PC-9 (cell line): Measurements from ENCODE around the gene PALLD. TPM values are rescaled to one million over a fixed set of nuclear protein-coding genes. Genes with fewer than 3 reads are reported as not detected.
A peak's percentile ranks its signal among the peaks of the same experiment; 100 is the strongest.

Experiments
- BruUV-seq: library from RNA; stranded (reverse); fragments of 400-500 nt; replicated peaks from 2 replicates; lab custom pipeline; 2021; lab: Mats Ljungman, UMichigan
- CTCF ChIA-PET: fragments of 300-600 bp; sonication (Branson Sonifier 250); formaldehyde crosslinking; loops from one replicate; lab custom pipeline; 2022; ENCODE audit warnings: antibody characterized with exemption; lab: Charles Lee
- POLR2A ChIA-PET: fragments of 300-600 bp; sonication (Branson Sonifier 250); formaldehyde crosslinking; loops from one replicate; lab custom pipeline; 2022; ENCODE audit warnings: antibody characterized with exemption; ENCODE audit not compliant: unreplicated experiment; lab: Charles Lee
- DNase-seq, 2 experiments: peaks; one replicate each; pipeline versions ENCODE4 v3.0.0 to v3.0.0-alpha.2; 2015 to 2022; ENCODE audit warnings: mixed read lengths in 1 of 2
- H2AFZ ChIP-seq: fragments of 200-600 bp; sonication (generic); 2 replicates; pipeline ENCODE4 v1.8.1; 2017; ENCODE audit warnings: antibody characterized with exemption
- H3F3A ChIP-seq: fragments of 200-600 bp; sonication (generic); 2 replicates; pipeline ENCODE4 v1.8.1; 2017; ENCODE audit warnings: antibody characterized with exemption, mild to moderate bottlenecking, low read depth; ENCODE audit not compliant: insufficient read depth
- H3K27ac ChIP-seq: fragments of 200-600 bp; sonication (generic); 2 replicates; pipeline ENCODE4 v1.6.1; 2016; ENCODE audit warnings: mixed run types
- H3K27me3 ChIP-seq: fragments of 200-600 bp; sonication (generic); 2 replicates; pipeline ENCODE4 v1.6.1; 2016; ENCODE audit warnings: low read depth, mixed run types; ENCODE audit not compliant: insufficient read depth
- H3K36me3 ChIP-seq: fragments of 200-600 bp; sonication (generic); 2 replicates; pipeline ENCODE4 v1.6.1; 2016; ENCODE audit warnings: low read depth, mixed run types
- H3K4me1 ChIP-seq: fragments of 200-600 bp; sonication (generic); replicated peaks from 2 replicates; pipeline ENCODE4 v1.6.1; 2016; ENCODE audit warnings: mixed run types; ENCODE audit not compliant: insufficient read depth
- H3K4me2 ChIP-seq: fragments of 200-600 bp; sonication (generic); 2 replicates; pipeline ENCODE4 v1.6.1; 2017; ENCODE audit warnings: mixed run types
- H3K4me3 ChIP-seq: fragments of 200-600 bp; sonication (generic); 2 replicates; pipeline ENCODE4 v1.6.1; 2016; ENCODE audit warnings: mixed run types
- H3K79me2 ChIP-seq: fragments of 200-600 bp; sonication (generic); 2 replicates; pipeline ENCODE4 v1.6.1; 2017; ENCODE audit warnings: low read depth, mixed run types
- H3K9me2 ChIP-seq: fragments of 200-600 bp; sonication (generic); 2 replicates; pipeline ENCODE4 v1.8.1; 2017; ENCODE audit warnings: mild to moderate bottlenecking; ENCODE audit not compliant: insufficient read depth
- H3K9me3 ChIP-seq: fragments of 200-600 bp; sonication (generic); 2 replicates; pipeline ENCODE4 v1.8.1; 2016; ENCODE audit warnings: low read depth; ENCODE audit not compliant: insufficient read depth
- H4K20me1 ChIP-seq: fragments of 200-600 bp; sonication (generic); 2 replicates; pipeline ENCODE4 v1.8.1; 2017; ENCODE audit not compliant: insufficient read depth
- EZH2 ChIP-seq: fragments of 200-600 bp; sonication (generic); IDR thresholded peaks from 2 replicates; pipeline ENCODE4 v1.8.0; 2017; ENCODE audit warnings: antibody characterized with exemption, low read depth
- intact Hi-C: fragments of 100-400 bp; cut with micrococcal nuclease; formaldehyde crosslinking; loops from one replicate; pipeline ENCODE4 v1.10.0; 2022; ENCODE audit not compliant: unreplicated experiment
- total RNA-seq: library from RNA; stranded (reverse); gene quantifications from 2 replicates; pipeline ENCODE4 v1.2.3, GENCODE V29; 2021
- TF ChIP-seq, protein P1 (sequence below): fragments of 200-600 bp; sonication (generic); conservative IDR thresholded peaks from 2 replicates; pipeline ENCODE4 v1.6.1; 2017; ENCODE audit warnings: mixed run types, antibody characterized with exemption, mild to moderate bottlenecking, moderate library complexity

The PALLD gene
- total RNA-seq, 1 experiment from 2014 or later: 156 TPM

DNA sequence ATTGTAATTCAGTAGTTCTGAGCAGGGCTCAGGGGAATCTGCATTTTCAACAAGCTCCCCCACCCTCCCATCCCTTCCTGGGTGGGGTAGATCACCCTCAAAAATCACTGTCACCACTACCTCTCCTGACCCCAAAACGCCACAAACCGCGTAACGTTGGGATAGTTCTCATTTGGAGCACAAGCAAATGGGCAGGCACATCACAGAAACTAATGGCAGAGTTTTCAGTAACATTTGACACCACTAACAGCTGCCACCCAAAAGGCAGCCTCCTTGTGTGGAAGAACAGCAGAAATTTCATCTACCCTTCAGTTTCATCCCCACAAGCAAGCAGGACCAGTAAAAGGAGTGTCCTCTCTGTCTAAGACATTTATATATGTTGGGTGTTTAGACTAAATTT is 132.7 kb downstream of the PALLD start:
- POLR2A ChIA-PET: no interaction called here
- no TSS peak for BruUV-seq
- no peak overlapping the region for H3K4me2 ChIP-seq

DNA sequence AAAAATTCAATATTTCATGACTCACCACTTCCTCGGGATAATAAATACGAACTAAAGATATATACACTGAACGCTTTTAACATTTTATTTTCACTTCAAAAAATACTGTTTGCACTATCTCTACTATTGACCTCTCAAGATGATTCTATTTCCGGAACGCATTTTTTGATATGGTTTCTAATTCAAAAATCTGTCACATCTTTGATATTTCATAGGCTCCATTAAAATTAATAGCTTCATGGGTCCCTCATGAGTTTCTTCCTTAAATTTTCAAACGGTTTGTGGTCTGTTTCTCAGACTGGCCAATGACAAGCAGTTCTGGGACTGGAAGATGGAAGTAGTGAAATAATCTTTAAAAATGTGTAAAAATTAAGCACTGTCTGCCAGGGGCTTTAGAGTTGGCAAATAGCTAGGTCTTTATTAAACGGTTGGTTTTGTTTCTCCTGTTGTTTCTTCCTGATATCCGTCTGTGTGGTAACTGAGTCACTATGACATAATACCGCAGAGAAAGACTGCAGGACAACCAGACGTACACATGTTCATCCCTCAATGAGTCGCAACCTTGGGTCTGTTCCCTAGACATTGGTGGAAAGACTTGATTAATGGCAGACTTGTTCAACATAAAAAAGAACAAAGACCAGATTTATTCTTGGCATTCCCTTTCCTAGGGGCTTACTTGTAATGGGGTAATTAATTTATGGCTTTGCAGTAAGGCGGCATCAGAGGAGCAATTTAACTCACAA is 133.8 kb downstream of the PALLD start:
- ChIA-PET CTCF (interaction anchor here (0.7 kb wide), 1 partner anchor 38 kb away, joined by 5 read pairs; no protein-coding TSS in a partner anchor), POLR2A (interaction anchor here (0.6 to 1.4 kb wide), 2 partner anchors 12 to 30 kb away, joined by 5 to 6 read pairs; no protein-coding TSS in a partner anchor)
- Histone ChIP-seq H3K9me2 (no peaks in the 10 kb centered on the region), H3F3A (peaks cover 16% of the 10 kb centered on the region; the same call in 1 of the 2 replicates), H3K9me3 (no peaks in the 10 kb centered on the region), H2AFZ (peak overlapping the region; percentile 96), H3K36me3 (no peaks in the 10 kb centered on the region), H3K79me2 (peaks cover 32% of the 10 kb centered on the region), H3K4me3 (peak overlapping the region; percentile 92), H3K27me3 (no peaks in the 10 kb centered on the region), H3K27ac (peak overlapping the region; percentile 75), H4K20me1 (no peaks in the 10 kb centered on the region), H3K4me2 (peak overlapping the region; percentile 99), H3K4me1 (peaks cover 48% of the 10 kb centered on the region)
- intact Hi-C loops: loop anchor here (1.0 to 10.0 kb wide), 6 partner anchors 41 to 247 kb away; no protein-coding TSS in a partner anchor
- DNase-seq: peak in 1 of 2 experiments; percentile 47
- no peak for TF ChIP-seq EZH2
- TF ChIP-seq, protein P1, sequence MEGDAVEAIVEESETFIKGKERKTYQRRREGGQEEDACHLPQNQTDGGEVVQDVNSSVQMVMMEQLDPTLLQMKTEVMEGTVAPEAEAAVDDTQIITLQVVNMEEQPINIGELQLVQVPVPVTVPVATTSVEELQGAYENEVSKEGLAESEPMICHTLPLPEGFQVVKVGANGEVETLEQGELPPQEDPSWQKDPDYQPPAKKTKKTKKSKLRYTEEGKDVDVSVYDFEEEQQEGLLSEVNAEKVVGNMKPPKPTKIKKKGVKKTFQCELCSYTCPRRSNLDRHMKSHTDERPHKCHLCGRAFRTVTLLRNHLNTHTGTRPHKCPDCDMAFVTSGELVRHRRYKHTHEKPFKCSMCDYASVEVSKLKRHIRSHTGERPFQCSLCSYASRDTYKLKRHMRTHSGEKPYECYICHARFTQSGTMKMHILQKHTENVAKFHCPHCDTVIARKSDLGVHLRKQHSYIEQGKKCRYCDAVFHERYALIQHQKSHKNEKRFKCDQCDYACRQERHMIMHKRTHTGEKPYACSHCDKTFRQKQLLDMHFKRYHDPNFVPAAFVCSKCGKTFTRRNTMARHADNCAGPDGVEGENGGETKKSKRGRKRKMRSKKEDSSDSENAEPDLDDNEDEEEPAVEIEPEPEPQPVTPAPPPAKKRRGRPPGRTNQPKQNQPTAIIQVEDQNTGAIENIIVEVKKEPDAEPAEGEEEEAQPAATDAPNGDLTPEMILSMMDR: no peak
- TSS peak; percentile 71 for BruUV-seq

More for the DNA sequence above, 132.7 kb downstream of the PALLD start:
- DNase-seq: no peak
- no peaks in the 10 kb centered on the region for H3K27me3 ChIP-seq
- TF ChIP-seq, protein P1: no peak
- no peak for TF ChIP-seq EZH2
- H3K4me1 ChIP-seq: peaks cover 38% of the 10 kb centered on the region
- no peak overlapping the region for H2AFZ ChIP-seq
- peaks cover 13% of the 10 kb centered on the region; the same call in 1 of the 2 replicates for H3F3A ChIP-seq
- no peak overlapping the region for H3K4me3 ChIP-seq
- H3K9me3 ChIP-seq: no peaks in the 10 kb centered on the region
- H3K36me3 ChIP-seq: no peaks in the 10 kb centered on the region
- no peak overlapping the region for H3K27ac ChIP-seq
- H4K20me1 ChIP-seq: no peaks in the 10 kb centered on the region
- CTCF ChIA-PET: no interaction called here
- H3K79me2 ChIP-seq: peaks cover 22% of the 10 kb centered on the region
- intact Hi-C loops: no loop called here
- no peaks in the 10 kb centered on the region for H3K9me2 ChIP-seq

DNA sequence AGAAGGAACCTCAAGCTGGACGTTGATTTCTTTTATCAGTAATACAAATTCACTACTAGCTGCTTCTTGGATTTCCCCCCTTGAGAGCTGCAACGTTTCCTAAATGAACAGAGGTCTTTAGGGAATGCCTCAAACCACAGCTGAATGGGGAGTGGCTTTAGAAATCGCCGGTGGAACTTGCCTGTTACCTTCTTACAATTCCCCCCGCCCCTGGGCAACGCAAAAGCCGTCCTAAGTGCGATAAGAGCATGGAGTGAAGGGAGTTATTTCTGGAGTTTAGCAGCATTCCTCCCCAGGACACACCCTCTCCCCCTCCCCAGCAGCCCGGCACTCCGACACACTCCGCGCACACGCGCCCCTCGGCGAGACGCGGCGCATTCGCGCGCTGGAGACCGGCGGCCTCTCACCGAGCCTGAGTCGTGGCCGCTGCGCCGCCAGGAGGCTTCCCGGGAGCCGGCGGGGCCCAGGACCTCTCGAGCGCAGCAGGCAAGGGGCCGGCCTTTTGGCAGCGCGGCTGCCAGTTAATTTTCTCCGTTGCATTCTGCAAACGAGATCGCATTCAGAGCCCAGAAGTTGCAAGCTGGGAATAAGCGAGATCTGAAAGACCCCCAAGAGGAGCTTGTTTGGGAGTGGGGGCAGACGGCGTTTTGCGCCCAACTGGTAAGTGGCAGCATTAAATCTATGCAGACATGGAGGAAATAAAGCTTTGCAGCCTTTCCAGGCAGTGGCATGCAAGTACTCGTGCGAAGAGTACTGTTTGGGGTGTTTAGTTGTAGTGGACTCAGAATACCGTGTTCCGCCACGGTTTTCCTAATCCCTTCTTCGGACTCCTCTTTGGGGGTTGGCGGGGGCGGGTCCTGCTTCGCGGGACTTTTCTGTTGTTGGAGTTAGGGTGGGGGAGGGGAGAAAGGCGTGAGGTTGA is 134.7 kb downstream of the PALLD start:
- no peaks in the 10 kb centered on the region for H3K9me3 ChIP-seq
- peaks cover 57% of the 10 kb centered on the region for H3K4me1 ChIP-seq
- peaks cover 25% of the 10 kb centered on the region; the same call in 1 of the 2 replicates for H3F3A ChIP-seq
- BruUV-seq: no TSS peak
- H3K36me3 ChIP-seq: no peaks in the 10 kb centered on the region
- intact Hi-C loops: loop anchor here (1.0 to 10.0 kb wide), 6 partner anchors 42 to 246 kb away; no protein-coding TSS in a partner anchor
- CTCF ChIA-PET: interaction anchor here (0.6 kb wide), 1 partner anchor 152 kb away, joined by 5 read pairs; the partner anchor contains the start of gene DDX60L
- peaks cover 36% of the 10 kb centered on the region for H3K79me2 ChIP-seq
- no peak for TF ChIP-seq EZH2
- TF ChIP-seq, protein P1: no peak; the same call in 1 of the 2 replicates
- POLR2A ChIA-PET: interaction anchor here (0.5 to 1.4 kb wide), 2 partner anchors 31 to 42 kb away, joined by 4 to 6 read pairs; no protein-coding TSS in a partner anchor
- H3K4me2 ChIP-seq: peak overlapping the region; percentile 99
- H3K27me3 ChIP-seq: no peaks in the 10 kb centered on the region
- no peaks in the 10 kb centered on the region for H3K9me2 ChIP-seq
- H2AFZ ChIP-seq: peak overlapping the region; percentile 96
- DNase-seq: peak; percentile 66 to 78
- H3K27ac ChIP-seq: peak overlapping the region; percentile 75
- peak overlapping the region; percentile 92 for H3K4me3 ChIP-seq
- no peaks in the 10 kb centered on the region for H4K20me1 ChIP-seq
